Spinal cord (tissue), 10 donors: ENCODE results near the gene TEX26. TPM values are rescaled to one million over a fixed set of nuclear protein-coding genes. Genes with fewer than 3 reads are reported as not detected.

Source experiments
- DNase-seq, 6 donors: peaks; one replicate each; pipeline versions ENCODE4 v3.0.0 to v3.0.0-alpha.2; 2013 to 2015; ENCODE audit warnings: low spot score in 6 of 6, low read depth in 4 of 6
- H3K27ac ChIP-seq: one replicate; pipeline ENCODE4 v1.5.1; 2013; ENCODE audit warnings: low read depth, low read length, control low read depth
- H3K27me3 ChIP-seq: one replicate; pipeline ENCODE4 v1.6.1; 2013; ENCODE audit warnings: low read length; ENCODE audit not compliant: control insufficient read depth, insufficient read depth
- H3K36me3 ChIP-seq: one replicate; pipeline ENCODE4 v1.6.1; 2013; ENCODE audit warnings: low read length; ENCODE audit not compliant: control insufficient read depth, insufficient read depth
- H3K4me1 ChIP-seq: one replicate; pipeline ENCODE4 v1.6.1; 2013; ENCODE audit warnings: low read length; ENCODE audit not compliant: control insufficient read depth, insufficient read depth
- H3K4me3 ChIP-seq: one replicate; pipeline ENCODE4 v1.5.1; 2013; ENCODE audit warnings: low read depth, low read length, control low read depth
- H3K9me3 ChIP-seq: one replicate; pipeline ENCODE4 v1.6.1; 2013; ENCODE audit warnings: low read length; ENCODE audit not compliant: control insufficient read depth, insufficient read depth
- WGBS: methylation state at CpG from one replicate; pipeline ENCODE4 v1.1.5; 2013; ENCODE audit warnings: missing lambda C conversion rate; ENCODE audit not compliant: insufficient coverage; 5-methylcytosine and 5-hydroxymethylcytosine counted together
- polyA plus RNA-seq, 2 donors: library from polyadenylated mRNA; unstranded; fragments of 120-200 nt; gene quantifications; one replicate each; pipeline ENCODE4 v1.2.1, GENCODE V29; 2013; ENCODE audit not compliant: insufficient read length in 2 of 2
- total RNA-seq, 2 donors: library from RNA; depleted of rRNA in 1 of 2; stranded (reverse); fragments of 120-200 nt in 1 of 2; fragments of >200 nt in 1 of 2; gene quantifications; one replicate each; pipeline versions ENCODE4 v1.2.3 to v1.2.4, GENCODE V29; 2013 to 2014
- donor health status: healthy.

Gene TEX26
- total and polyA plus RNA-seq, 4 donors: 1.9 to 4.0 (median 2.4) TPM

GRCh38 chr13:30968846-30969245, 36.4 kb downstream of the TEX26 start:
- H3K27me3 ChIP-seq: no peaks in the 10 kb centered on the region
- no peak overlapping the region for H3K27ac ChIP-seq
- H3K4me3 ChIP-seq: no peak overlapping the region
- no peak for DNase-seq
- H3K4me1 ChIP-seq: no peaks in the 10 kb centered on the region
- H3K9me3 ChIP-seq: peaks cover 1% of the 10 kb centered on the region
- no peaks in the 10 kb centered on the region for H3K36me3 ChIP-seq
- 33% methylated on average over 1 of the region's 2 CpGs for whole genome bisulfite sequencing

GRCh38 chr13:30971575-30971974, 39.1 kb downstream of the TEX26 start:
- Histone ChIP-seq H3K27ac (no peak overlapping the region), H3K27me3 (no peaks in the 10 kb centered on the region)
- WGBS: no CpG with 5 or more reads among the region's 2 CpGs

GRCh38 chr13:30972888-30973377, 40.5 kb downstream of the TEX26 start:
- Histone ChIP-seq H3K9me3 (no peaks in the 10 kb centered on the region), H3K36me3 (no peaks in the 10 kb centered on the region), H3K27me3 (no peaks in the 10 kb centered on the region), H3K27ac (no peak overlapping the region), H3K4me3 (no peak overlapping the region), H3K4me1 (no peaks in the 10 kb centered on the region)
- DNase-seq: no peak
- WGBS: no CpG with 5 or more reads among the region's 1 CpG

More at GRCh38 chr13:30971575-30971974, 39.1 kb downstream of the TEX26 start:
- Histone ChIP-seq H3K4me3 (no peak overlapping the region), H3K9me3 (peaks cover 1% of the 10 kb centered on the region), H3K4me1 (no peaks in the 10 kb centered on the region), H3K36me3 (no peaks in the 10 kb centered on the region)
- no peak for DNase-seq

- H3K27ac ChIP-seq: no peak overlapping the region
- H3K36me3 ChIP-seq: no peaks in the 10 kb centered on the region
- no peak overlapping the region for H3K4me3 ChIP-seq
- peaks cover 3% of the 10 kb centered on the region for H3K4me1 ChIP-seq
- DNase-seq: no peak
- H3K27me3 ChIP-seq: no peaks in the 10 kb centered on the region
- no peaks in the 10 kb centered on the region for H3K9me3 ChIP-seq
- WGBS: no CpG with 5 or more reads among the region's 2 CpGs
These were observed 41.9 kb downstream of the TEX26 start for GRCh38 chr13:30974350-30974749.

- no peaks in the 10 kb centered on the region for H3K27me3 ChIP-seq
- peaks cover 5% of the 10 kb centered on the region for H3K4me1 ChIP-seq
- peak in 1 of 6 donors; percentile 55 for DNase-seq
- WGBS: 45% methylated on average over 4 of the region's 4 CpGs
- no peak overlapping the region for H3K27ac ChIP-seq
- H3K9me3 ChIP-seq: no peaks in the 10 kb centered on the region
- H3K4me3 ChIP-seq: no peak overlapping the region
- no peaks in the 10 kb centered on the region for H3K36me3 ChIP-seq
These were observed 43.6 kb downstream of the TEX26 start for GRCh38 chr13:30976025-30976424.

- peak in 1 of 6 donors; percentile 31 for DNase-seq
- WGBS: 65% methylated on average over 14 of the region's 15 CpGs
These were observed 46.8 kb downstream of the TEX26 start for GRCh38 chr13:30978981-30979956.

GRCh38 chr13:30982506-30982905, 50.0 kb downstream of the TEX26 start:
- no peaks in the 10 kb centered on the region for H3K9me3 ChIP-seq
- peaks cover 5% of the 10 kb centered on the region for H3K4me1 ChIP-seq
- no peaks in the 10 kb centered on the region for H3K27me3 ChIP-seq
- no peak overlapping the region for H3K27ac ChIP-seq
- no peaks in the 10 kb centered on the region for H3K36me3 ChIP-seq
- no CpG with 5 or more reads among the region's 3 CpGs for WGBS
- DNase-seq: no peak
- H3K4me3 ChIP-seq: no peak overlapping the region

More at GRCh38 chr13:30978981-30979956, 46.8 kb downstream of the TEX26 start:
- H3K4me1 ChIP-seq: peaks cover 5% of the 10 kb centered on the region
- no peak overlapping the region for H3K27ac ChIP-seq
- H3K36me3 ChIP-seq: no peaks in the 10 kb centered on the region
- H3K9me3 ChIP-seq: no peaks in the 10 kb centered on the region
- H3K27me3 ChIP-seq: no peaks in the 10 kb centered on the region
- H3K4me3 ChIP-seq: no peak overlapping the region

- no peaks in the 10 kb centered on the region for H3K9me3 ChIP-seq
- no peak overlapping the region for H3K4me3 ChIP-seq
- no peaks in the 10 kb centered on the region for H3K36me3 ChIP-seq
- no peak overlapping the region for H3K27ac ChIP-seq
- H3K27me3 ChIP-seq: no peaks in the 10 kb centered on the region
- H3K4me1 ChIP-seq: peaks cover 5% of the 10 kb centered on the region
- WGBS: no CpG with 5 or more reads among the region's 3 CpGs
- peak in 1 of 6 donors; percentile 63 for DNase-seq
These were observed 50.5 kb downstream of the TEX26 start for GRCh38 chr13:30982906-30983305.

GRCh38 chr13:30983431-30983830, 51.0 kb downstream of the TEX26 start:
- Histone ChIP-seq H3K27ac (no peak overlapping the region), H3K9me3 (no peaks in the 10 kb centered on the region), H3K27me3 (no peaks in the 10 kb centered on the region), H3K4me3 (no peak overlapping the region), H3K4me1 (peaks cover 5% of the 10 kb centered on the region), H3K36me3 (no peaks in the 10 kb centered on the region)
- no CpG with 5 or more reads among the region's 4 CpGs for WGBS
- no peak for DNase-seq

- H3K27me3 ChIP-seq: no peaks in the 10 kb centered on the region
- no peak overlapping the region for H3K27ac ChIP-seq
- H3K4me1 ChIP-seq: no peaks in the 10 kb centered on the region
- no CpG with 5 or more reads among the region's 4 CpGs for WGBS
- no peak for DNase-seq
- no peaks in the 10 kb centered on the region for H3K36me3 ChIP-seq
- no peak overlapping the region for H3K4me3 ChIP-seq
- no peaks in the 10 kb centered on the region for H3K9me3 ChIP-seq
These were observed 52.2 kb downstream of the TEX26 start for GRCh38 chr13:30984620-30985019.
